SK-N-MC (cell line): ENCODE results near the gene PHACTR3.

Experiments
- DNase-seq: peaks from one replicate; pipeline ENCODE4 v3.0.0-alpha.2; 2011; ENCODE audit warnings: low read depth, low spot score
- H3K27ac ChIP-seq: fragments of 200-600 bp; sonication (generic); 2 replicates; pipeline ENCODE4 v1.5.1; 2016; ENCODE audit warnings: mixed run types
- H3K36me3 ChIP-seq: fragments of 200-600 bp; sonication (generic); 2 replicates; pipeline ENCODE4 v1.6.1; 2017; ENCODE audit warnings: antibody characterized with exemption, low read length, mixed read lengths; ENCODE audit not compliant: insufficient read depth
- H3K4me3 ChIP-seq: fragments of 200-600 bp; sonication (generic); 2 replicates; pipeline ENCODE4 v1.5.1; 2016
- H3K9ac ChIP-seq: fragments of 200-600 bp; sonication (generic); 2 replicates; pipeline ENCODE4 v1.8.0; 2017; ENCODE audit warnings: mixed run types, mixed read lengths; ENCODE audit not compliant: insufficient read length
- H3K9me3 ChIP-seq: fragments of 200-600 bp; sonication (generic); 2 replicates; pipeline ENCODE4 v1.6.1; 2017; ENCODE audit warnings: low read depth, mild to moderate bottlenecking, antibody characterized with exemption, low read length, moderate library complexity, mixed read lengths
- EZH2 ChIP-seq: fragments of 200-600 bp; sonication (generic); IDR thresholded peaks from one replicate; pipeline ENCODE4 v1.6.1; 2017; ENCODE audit warnings: antibody characterized with exemption
- FOXP2 ChIP-seq: optimal IDR thresholded peaks from 2 replicates; pipeline ENCODE3; 2011; ENCODE audit warnings: mild to moderate bottlenecking, moderate library complexity; ENCODE audit not compliant: insufficient read depth; ENCODE audit errors: extremely low read length, control extremely low read depth
- POLR2AphosphoS5 ChIP-seq: IDR thresholded peaks from 2 replicates; pipeline ENCODE4 v1.6.1; 2012; ENCODE audit warnings: mild to moderate bottlenecking, low read depth, low read length, borderline replicate concordance

PHACTR3 gene

GRCh38 chr20:59665656-59666555, 61.6 kb downstream of the PHACTR3 start:
- H3K9me3 ChIP-seq, result no peaks in the 10 kb centered on the region
- no peaks in the 10 kb centered on the region for H3K36me3 ChIP-seq
- TF ChIP-seq EZH2 (no peak), POLR2AphosphoS5 (no peak), FOXP2 (no peak)
- DNase-seq, result no peak
- H3K27ac ChIP-seq, result no peak overlapping the region
- H3K4me3 ChIP-seq, result no peak overlapping the region
- no peak overlapping the region for H3K9ac ChIP-seq

GRCh38 chr20:59666586-59666985, 62.2 kb downstream of the PHACTR3 start:
- no peak for TF ChIP-seq FOXP2
- TF ChIP-seq POLR2AphosphoS5, result no peak
- no peak for TF ChIP-seq EZH2
- Histone ChIP-seq H3K27ac (no peak overlapping the region), H3K9me3 (no peaks in the 10 kb centered on the region), H3K36me3 (no peaks in the 10 kb centered on the region), H3K4me3 (no peak overlapping the region), H3K9ac (no peak overlapping the region)
- DNase-seq, result no peak

- H3K4me3 ChIP-seq, result no peak overlapping the region
- no peak for DNase-seq
- no peaks in the 10 kb centered on the region for H3K9me3 ChIP-seq
- H3K27ac ChIP-seq, result no peak overlapping the region
- H3K9ac ChIP-seq, result no peak overlapping the region
- no peaks in the 10 kb centered on the region for H3K36me3 ChIP-seq
- TF ChIP-seq POLR2AphosphoS5 (no peak), EZH2 (no peak)
Observed at GRCh38 chr20:59667131-59667530, 62.8 kb downstream of the PHACTR3 start.

- Histone ChIP-seq H3K9ac (no peak overlapping the region), H3K9me3 (no peaks in the 10 kb centered on the region), H3K27ac (no peak overlapping the region), H3K4me3 (no peak overlapping the region), H3K36me3 (no peaks in the 10 kb centered on the region)
- DNase-seq, result no peak
- no peak for TF ChIP-seq POLR2AphosphoS5
- no peak for TF ChIP-seq FOXP2
- no peak for TF ChIP-seq EZH2
Observed at GRCh38 chr20:59667981-59668515, 63.7 kb downstream of the PHACTR3 start.

- DNase-seq, result no peak
- Histone ChIP-seq H3K9ac (no peak overlapping the region), H3K36me3 (no peaks in the 10 kb centered on the region), H3K9me3 (no peaks in the 10 kb centered on the region), H3K27ac (no peak overlapping the region), H3K4me3 (no peak overlapping the region)
- no peak for TF ChIP-seq FOXP2
- no peak for TF ChIP-seq EZH2
- TF ChIP-seq POLR2AphosphoS5, result no peak
Observed at GRCh38 chr20:59668926-59669850, 64.8 kb downstream of the PHACTR3 start.

- DNase-seq, result no peak
- H3K9me3 ChIP-seq, result no peaks in the 10 kb centered on the region
Observed at GRCh38 chr20:59670786-59671492, 66.6 kb downstream of the PHACTR3 start.

GRCh38 chr20:59671661-59672471, 67.5 kb downstream of the PHACTR3 start:
- Histone ChIP-seq H3K9me3 (no peaks in the 10 kb centered on the region), H3K27ac (no peak overlapping the region), H3K9ac (no peak overlapping the region), H3K4me3 (no peak overlapping the region), H3K36me3 (no peaks in the 10 kb centered on the region)
- no peak for TF ChIP-seq POLR2AphosphoS5
- no peak for TF ChIP-seq FOXP2
- no peak for TF ChIP-seq EZH2
- DNase-seq, result no peak

More at GRCh38 chr20:59670786-59671492, 66.6 kb downstream of the PHACTR3 start:
- H3K27ac ChIP-seq, result no peak overlapping the region
- no peaks in the 10 kb centered on the region for H3K36me3 ChIP-seq
- H3K9ac ChIP-seq, result no peak overlapping the region
- TF ChIP-seq FOXP2, result no peak
- no peak for TF ChIP-seq POLR2AphosphoS5
- no peak for TF ChIP-seq EZH2
- no peak overlapping the region for H3K4me3 ChIP-seq
